K562 (cell line): Measurements from ENCODE around the gene CCNY. TPM values are rescaled to one million over a fixed set of nuclear protein-coding genes. Genes with fewer than 3 reads are reported as not detected.

Experiments used
- CEBPZ ChIP-seq: fragments of 150-350 bp; IDR thresholded peaks from 2 replicates; pipeline ENCODE4 v1.6.1; 2014; ENCODE audit warnings: low read depth, mild to moderate bottlenecking, low read length, borderline replicate concordance
- CGGBP1 ChIP-seq: fragments of 250-450 bp; sonication (Bioruptor Pico); IDR thresholded peaks from 2 replicates; pipeline ENCODE4 v1.9.0; 2021; ENCODE audit warnings: mild to moderate bottlenecking
- DDX20 ChIP-seq: fragments of 450-650 bp; IDR thresholded peaks from 2 replicates; pipeline ENCODE4 v1.6.1; 2016; ENCODE audit warnings: missing genetic modification characterization, low read depth, mild to moderate bottlenecking, missing compliant biosample characterization, moderate library complexity
- ERF ChIP-seq: fragments of 450-650 bp; formaldehyde crosslinking; IDR thresholded peaks from 2 replicates; pipeline ENCODE4 v1.4.0; 2020; ENCODE audit warnings: mild to moderate bottlenecking, mixed read lengths
- HMG20B ChIP-seq: fragments of 250-450 bp; sonication (Bioruptor Pico); IDR thresholded peaks from 2 replicates; pipeline ENCODE4 v1.5.0; 2021; ENCODE audit warnings: mild to moderate bottlenecking
- ILK ChIP-seq: fragments of 450-650 bp; IDR thresholded peaks from 2 replicates; pipeline ENCODE4 v1.6.1; 2016; ENCODE audit warnings: missing genetic modification characterization, low read depth, mild to moderate bottlenecking, missing compliant biosample characterization, moderate library complexity, borderline replicate concordance
- NELFE ChIP-seq: IDR thresholded peaks from 2 replicates; pipeline ENCODE4 v1.6.1; 2011; ENCODE audit warnings: mild to moderate bottlenecking; ENCODE audit not compliant: insufficient read depth, insufficient read length
- PHF20 ChIP-seq: fragments of 450-650 bp; IDR thresholded peaks from 2 replicates; pipeline ENCODE4 v1.6.1; 2018; ENCODE audit not compliant: partially characterized antibody
- SIRT6 ChIP-seq: IDR thresholded peaks from one replicate; pipeline ENCODE4 v1.6.1; 2012; ENCODE audit warnings: low read depth, mild to moderate bottlenecking, control low read depth, inconsistent platforms, low read length, moderate library complexity
- SP2 ChIP-seq: IDR thresholded peaks from 2 replicates; pipeline ENCODE4 v1.6.1; 2011; ENCODE audit warnings: mild to moderate bottlenecking, low read depth, low read length, moderate library complexity; ENCODE audit not compliant: poor library complexity, severe bottlenecking; ENCODE audit errors: extremely low read depth
- SREBF2 ChIP-seq: sonication (generic); formaldehyde crosslinking; IDR thresholded peaks from 2 replicates; pipeline ENCODE4 v1.4.0; 2020; ENCODE audit warnings: mild to moderate bottlenecking, missing genetic modification reagents
- ZKSCAN8 ChIP-seq: fragments of 200-800 bp; sonication (Bioruptor generic); IDR thresholded peaks from 2 replicates; pipeline ENCODE4 v1.6.1; 2016; ENCODE audit warnings: missing genetic modification characterization, missing compliant biosample characterization
- ZNF668 ChIP-seq: fragments of 250-450 bp; sonication (Bioruptor Pico); IDR thresholded peaks from 2 replicates; pipeline ENCODE4 v1.8.0; 2022; ENCODE audit warnings: mild to moderate bottlenecking, inconsistent platforms
- ZNF699 ChIP-seq: fragments of 250-450 bp; sonication (Bioruptor Pico); IDR thresholded peaks from 2 replicates; pipeline ENCODE4 v1.8.0; 2021; ENCODE audit warnings: mild to moderate bottlenecking, moderate library complexity; ENCODE audit not compliant: insufficient replicate concordance
- polyA plus RNA-seq, 8 experiments: library from polyadenylated mRNA; depleted of rRNA in 4 of 8; stranded (reverse) in 5 of 8; unstranded in 3 of 8; fragments of >200 nt; fragmentation: Nextera tagmentation in 2 of 8; fragmentation: Illumina TruSeq in 1 of 8; extraction: Ambion mirVana in 2 of 8; extraction: Trizol in 1 of 8; gene quantifications; 2 replicates each; pipeline versions ENCODE4 v1.2.1 to v1.2.3, GENCODE V29; 2011 to 2014; ENCODE audit warnings: inconsistent platforms in 1 of 8, missing spikeins in 1 of 8
- total RNA-seq, 7 experiments: library from RNA; depleted of rRNA in 6 of 7; stranded (reverse); fragments of >200 nt in 6 of 7; fragmentation: Illumina TruSeq in 2 of 7; extraction: Trizol in 2 of 7; gene quantifications; 2 replicates each; pipeline versions ENCODE4 v1.2.1 to v1.2.3, GENCODE V29; 2011 to 2021; ENCODE audit warnings: low replicate concordance in 1 of 7
- TF ChIP-seq, protein P1 (sequence below), 2 experiments: fragments of 450-650 bp; formaldehyde crosslinking in 1 of 2; IDR thresholded peaks; 2 replicates each; pipeline versions ENCODE4 v1.4.0 to v1.6.1; 2014 to 2020; ENCODE audit warnings: mild to moderate bottlenecking in 2 of 2, borderline replicate concordance in 1 of 2, low read depth in 1 of 2

The CCNY gene
- total and polyA plus RNA-seq, 9 of the 15 experiments (the other 6 are each of a cell fraction or from before 2014, with no cell fraction given): 8.4 to 109 (median 38.6) TPM

DNA sequence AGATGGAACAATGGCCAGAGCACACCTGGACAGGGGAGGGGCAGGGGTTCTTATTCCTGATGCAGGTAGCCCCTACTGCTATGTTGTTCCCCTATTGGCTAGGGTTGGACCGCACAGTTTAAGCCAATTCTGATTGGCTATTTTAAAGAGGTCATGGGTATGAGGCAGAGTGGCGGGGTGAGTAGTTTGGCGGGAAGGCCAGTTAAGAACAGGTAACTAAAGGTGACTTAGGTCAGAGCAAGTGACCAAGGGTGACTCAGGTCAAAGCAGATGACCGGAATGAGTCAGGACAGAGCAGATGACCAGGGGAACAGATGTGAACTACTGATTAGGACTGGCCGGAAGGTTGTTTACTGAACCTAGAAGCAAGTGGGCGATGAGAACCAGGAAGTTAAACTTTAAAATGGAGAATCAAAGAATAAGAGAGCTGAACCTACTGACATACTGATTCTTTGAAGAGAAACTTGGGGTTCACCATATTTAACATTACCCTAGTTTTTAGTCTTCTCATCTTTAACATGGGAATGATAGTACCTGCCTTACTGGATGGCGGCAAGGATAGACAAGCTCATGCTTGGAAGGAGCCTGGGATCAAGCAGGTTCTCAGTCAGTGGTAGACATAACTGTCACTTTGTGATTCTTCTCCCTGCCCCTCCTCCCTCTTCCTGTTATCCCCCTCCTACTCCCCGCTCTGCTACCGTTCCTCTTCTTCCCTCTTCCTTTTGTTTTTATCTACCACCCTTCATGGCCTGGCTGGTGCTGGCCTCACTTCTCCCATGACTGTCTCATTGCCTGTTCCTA, 55.0 kb downstream of the CCNY start (continued):
- TF ChIP-seq ZNF699: no peak
- TF ChIP-seq SP2: no peak
- TF ChIP-seq PHF20: no peak
- no peak for TF ChIP-seq HMG20B
- no peak for TF ChIP-seq CGGBP1
- TF ChIP-seq, protein P1, sequence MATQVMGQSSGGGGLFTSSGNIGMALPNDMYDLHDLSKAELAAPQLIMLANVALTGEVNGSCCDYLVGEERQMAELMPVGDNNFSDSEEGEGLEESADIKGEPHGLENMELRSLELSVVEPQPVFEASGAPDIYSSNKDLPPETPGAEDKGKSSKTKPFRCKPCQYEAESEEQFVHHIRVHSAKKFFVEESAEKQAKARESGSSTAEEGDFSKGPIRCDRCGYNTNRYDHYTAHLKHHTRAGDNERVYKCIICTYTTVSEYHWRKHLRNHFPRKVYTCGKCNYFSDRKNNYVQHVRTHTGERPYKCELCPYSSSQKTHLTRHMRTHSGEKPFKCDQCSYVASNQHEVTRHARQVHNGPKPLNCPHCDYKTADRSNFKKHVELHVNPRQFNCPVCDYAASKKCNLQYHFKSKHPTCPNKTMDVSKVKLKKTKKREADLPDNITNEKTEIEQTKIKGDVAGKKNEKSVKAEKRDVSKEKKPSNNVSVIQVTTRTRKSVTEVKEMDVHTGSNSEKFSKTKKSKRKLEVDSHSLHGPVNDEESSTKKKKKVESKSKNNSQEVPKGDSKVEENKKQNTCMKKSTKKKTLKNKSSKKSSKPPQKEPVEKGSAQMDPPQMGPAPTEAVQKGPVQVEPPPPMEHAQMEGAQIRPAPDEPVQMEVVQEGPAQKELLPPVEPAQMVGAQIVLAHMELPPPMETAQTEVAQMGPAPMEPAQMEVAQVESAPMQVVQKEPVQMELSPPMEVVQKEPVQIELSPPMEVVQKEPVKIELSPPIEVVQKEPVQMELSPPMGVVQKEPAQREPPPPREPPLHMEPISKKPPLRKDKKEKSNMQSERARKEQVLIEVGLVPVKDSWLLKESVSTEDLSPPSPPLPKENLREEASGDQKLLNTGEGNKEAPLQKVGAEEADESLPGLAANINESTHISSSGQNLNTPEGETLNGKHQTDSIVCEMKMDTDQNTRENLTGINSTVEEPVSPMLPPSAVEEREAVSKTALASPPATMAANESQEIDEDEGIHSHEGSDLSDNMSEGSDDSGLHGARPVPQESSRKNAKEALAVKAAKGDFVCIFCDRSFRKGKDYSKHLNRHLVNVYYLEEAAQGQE (IDR thresholded peaks at IDR 0.05; ENCODE audit: borderline replicate concordance): peak; percentile 22; the same call in 1 of the 2 replicates
- TF ChIP-seq, protein P1 (CRISPR knock-in tag; IDR thresholded peaks at IDR 0.05; ENCODE audit: low read depth): no peak
- TF ChIP-seq SREBF2 (CRISPR knock-in tag): no peak
- TF ChIP-seq ILK (tag): no peak
- no peak for TF ChIP-seq NELFE
- no peak for TF ChIP-seq CEBPZ
- TF ChIP-seq DDX20 (tag): peak; percentile 66; the same call in 1 of the 2 replicates
- TF ChIP-seq ZNF668: no peak
- 0 out of 2 replicates have a peak, but pooled peaks have one; percentile 24 for TF ChIP-seq ZKSCAN8 (CRISPR knock-in tag)
- no peak for TF ChIP-seq SIRT6
- 0 out of 2 replicates have a peak, but pooled peaks have one; percentile 66 for TF ChIP-seq ERF
